Stimulated activated CD8-positive, alpha-beta memory T cell treated with anti-CD3 and anti-CD28 coated beads, Interleukin-7, amount 100 ng/mL, for 4 hours (primary cell): Measurements from ENCODE around the gene RORC.

Source experiments
- DNase-seq, 2 donors: peaks; one replicate each; pipeline ENCODE4 v3.0.0-alpha.2; 2020; ENCODE audit warnings: low read depth in 2 of 2

RORC gene

GRCh38 chr1:151849126-151849525, 17.5 kb upstream of the RORC start:
- no peak for DNase-seq

DNA sequence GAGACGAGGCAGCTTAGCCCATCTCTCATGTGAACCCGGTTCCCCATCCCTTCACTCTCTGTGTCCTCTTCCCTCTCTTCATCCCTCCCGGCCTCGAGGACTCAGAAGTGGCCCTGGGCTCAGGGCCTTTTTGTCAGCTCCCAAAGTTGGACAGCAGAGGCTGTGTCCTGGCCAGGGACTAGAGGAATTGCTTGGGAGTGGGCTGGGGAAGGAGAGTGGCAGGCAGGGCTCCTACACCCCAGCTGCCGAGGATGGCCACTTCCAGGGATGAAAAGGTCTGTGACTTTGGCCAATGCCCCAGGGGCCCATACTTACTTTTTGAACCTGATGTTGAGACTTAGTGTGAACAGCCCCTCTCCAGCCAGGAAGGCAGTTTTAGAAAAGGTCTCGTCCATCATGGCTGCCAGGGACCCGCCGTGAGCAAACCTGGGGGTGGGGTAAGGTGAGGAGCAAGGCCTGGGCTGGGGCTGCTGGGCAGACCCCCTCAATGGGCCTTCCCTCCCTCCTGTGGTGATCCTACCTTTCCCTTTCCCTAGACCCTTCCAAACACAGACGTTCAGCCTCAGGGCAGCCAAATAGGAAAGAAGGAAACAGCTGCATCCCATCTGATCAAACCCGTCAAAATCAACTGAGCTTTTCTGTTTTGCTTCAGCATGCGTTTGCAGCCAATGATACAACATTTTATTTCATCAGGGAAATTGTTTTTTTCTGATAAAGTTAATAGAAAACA, 16.4 kb upstream of the RORC start:
- no peak for DNase-seq

GRCh38 chr1:151846686-151847237, 15.2 kb upstream of the RORC start:
- no peak for DNase-seq

DNA sequence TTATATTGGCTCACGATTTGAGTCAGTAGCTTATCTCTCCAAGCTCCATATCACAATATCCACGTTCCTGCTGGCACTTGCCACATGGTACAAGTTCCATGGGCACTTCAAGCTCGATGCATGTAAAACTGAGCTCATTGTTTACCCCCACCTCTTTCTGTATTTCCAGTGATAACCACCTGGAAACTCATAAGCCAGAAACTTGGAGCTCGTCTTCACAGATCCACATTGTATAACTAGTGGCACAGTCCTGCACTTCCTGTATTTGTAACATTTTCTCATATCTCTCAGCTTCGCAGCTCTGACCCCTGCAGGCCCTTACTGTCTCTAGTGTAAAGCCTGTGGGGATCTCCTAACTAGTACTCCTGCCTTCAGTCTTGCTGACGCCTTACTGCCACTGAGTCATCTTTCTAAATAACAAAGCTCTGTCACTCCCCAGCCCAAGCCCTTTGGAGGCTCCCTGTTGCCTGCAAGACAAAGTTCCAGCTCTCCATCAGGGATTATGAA, 14.5 kb upstream of the RORC start:
- no peak for DNase-seq

GRCh38 chr1:151843398-151843797, 11.8 kb upstream of the RORC start:
- no peak for DNase-seq

GRCh38 chr1:151841141-151841540, 9.5 kb upstream of the RORC start:
- DNase-seq: no peak

DNA sequence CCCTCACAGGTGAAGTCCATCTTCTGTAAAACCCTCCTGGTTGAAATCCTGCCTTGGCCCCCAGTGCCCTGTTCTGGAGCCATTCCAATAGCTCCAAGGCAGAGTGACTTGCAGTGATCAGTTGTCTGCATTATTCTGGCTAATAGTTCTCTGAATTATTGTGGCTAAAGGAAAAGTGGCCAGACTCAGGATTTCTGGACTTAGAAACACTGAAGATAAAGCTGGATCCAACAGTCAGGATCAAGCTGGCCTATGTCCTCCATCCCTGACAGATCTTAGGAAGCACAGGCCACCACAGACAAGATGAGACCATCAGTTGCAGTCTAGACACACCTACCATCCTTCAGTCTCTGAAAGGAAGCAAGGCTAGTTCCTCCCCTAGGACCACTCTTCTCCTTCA, 8.8 kb upstream of the RORC start:
- DNase-seq: no peak

DNA sequence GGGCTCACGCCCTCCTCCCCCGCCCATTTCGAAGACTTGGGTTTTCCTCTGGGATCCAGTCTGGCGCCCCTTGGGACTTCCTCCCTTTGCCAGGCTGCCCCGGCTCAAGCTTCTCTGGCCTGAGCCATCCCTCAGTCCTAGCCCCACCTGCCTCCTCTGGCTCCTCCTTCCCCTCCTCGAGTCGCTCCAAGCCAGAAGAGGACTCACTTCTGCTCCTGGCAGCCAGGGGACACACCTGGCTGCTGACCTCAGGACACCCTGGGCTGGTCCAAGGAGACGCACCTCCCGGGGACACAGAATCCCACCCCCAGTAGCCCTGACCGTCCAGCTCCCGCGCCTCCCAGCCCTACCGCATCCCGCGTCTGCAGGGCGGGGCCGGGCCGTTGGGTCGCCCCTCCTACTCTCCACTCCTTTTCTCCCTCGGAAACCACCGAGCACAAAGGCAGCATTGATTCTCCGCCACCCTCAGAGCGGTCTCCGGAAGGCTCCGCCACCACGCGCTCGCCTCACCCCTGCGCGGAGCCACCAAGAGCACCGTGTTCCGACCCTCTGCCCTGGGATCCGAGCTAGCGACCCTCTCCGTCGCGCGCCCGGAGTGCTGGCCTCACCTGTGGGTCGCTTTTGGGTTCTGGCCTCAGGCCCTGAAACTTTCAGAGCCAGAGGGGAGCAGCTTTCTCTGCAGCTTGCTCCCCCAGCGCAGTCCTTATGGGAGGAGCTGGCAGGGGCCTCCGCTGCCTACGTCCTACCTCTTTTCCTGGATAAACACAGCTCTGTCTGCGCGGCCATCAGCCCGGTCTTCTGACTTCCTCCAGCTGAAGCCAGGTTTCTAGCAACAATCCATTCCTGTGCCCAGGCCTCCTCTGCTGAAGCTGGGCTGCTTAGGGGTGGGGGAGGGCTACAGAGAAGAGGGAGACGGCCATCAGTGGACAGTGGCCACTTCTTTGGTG, 8.1 kb upstream of the RORC start, which contains the start of gene C2CD4D:
TSS of gene C2CD4D (minus strand) at position 364 of the 947 bp plus-strand sequence. CDS start 831 bp downstream, outside the sequence.
- peak; percentile 41 to 60 for DNase-seq

GRCh38 chr1:151839082-151839412, 7.4 kb upstream of the RORC start:
- no peak for DNase-seq

DNA sequence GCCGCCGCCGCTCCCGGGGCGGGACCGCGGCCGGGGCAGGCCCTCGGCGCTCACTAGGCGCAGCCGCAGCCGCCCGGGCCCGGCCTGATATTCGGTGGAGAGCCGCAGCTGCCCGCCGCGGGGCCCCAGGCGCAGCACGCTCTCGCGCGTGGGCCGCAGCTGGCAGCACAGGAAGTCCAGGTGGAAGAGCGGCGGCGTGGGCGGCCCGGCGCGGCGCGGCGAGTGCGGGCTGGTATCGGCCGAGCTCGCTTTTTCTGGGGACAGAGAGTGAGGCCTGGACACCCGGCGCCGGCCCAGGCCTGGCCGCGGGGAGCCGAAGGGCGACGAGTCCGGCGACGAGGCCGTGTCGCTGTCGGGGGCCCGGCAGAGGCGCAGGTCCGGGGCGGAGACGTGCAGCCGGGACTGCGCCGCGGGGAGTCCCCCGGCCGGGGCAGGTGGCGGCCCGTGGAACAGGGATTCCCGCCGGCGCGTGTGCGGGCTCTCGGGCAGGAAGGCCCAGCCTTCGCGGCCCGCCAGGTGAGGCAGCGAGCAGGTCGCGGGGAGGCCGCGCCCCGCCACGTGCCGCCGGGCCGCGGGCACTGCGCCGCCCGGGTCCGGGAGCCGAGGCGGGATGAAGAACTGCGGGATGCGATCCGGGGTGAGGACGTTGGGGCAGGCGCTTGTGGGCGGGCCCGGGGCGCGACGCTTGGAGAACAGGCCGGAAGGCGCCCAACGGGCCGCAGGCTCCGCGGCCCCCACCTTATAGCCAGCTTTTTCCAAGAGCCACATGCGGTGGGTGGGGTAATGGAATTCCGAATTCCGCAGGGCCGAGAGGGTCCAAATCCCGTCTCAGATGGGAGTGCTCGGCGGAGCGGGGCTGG, 6.8 kb upstream of the RORC start:
- peak in 1 of 2 donors; percentile 42 for DNase-seq

DNA sequence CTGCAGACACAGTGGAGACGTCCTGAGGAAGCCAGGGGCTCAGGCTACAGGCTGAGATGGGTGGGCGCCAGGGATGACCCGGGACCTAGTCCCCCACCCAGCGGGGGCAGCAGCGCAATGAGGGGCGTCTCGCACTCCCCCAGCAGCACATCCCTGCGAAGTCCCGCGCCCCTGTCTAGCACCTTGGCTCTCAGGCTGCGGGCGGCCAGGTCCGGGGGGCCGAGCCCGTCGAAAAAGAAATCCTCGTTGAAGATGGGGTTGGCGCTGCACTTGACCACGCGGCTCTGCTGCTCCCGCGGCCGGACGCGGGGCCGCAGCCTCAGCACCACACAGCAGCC, 6.3 kb upstream of the RORC start:
- DNase-seq: no peak

DNA sequence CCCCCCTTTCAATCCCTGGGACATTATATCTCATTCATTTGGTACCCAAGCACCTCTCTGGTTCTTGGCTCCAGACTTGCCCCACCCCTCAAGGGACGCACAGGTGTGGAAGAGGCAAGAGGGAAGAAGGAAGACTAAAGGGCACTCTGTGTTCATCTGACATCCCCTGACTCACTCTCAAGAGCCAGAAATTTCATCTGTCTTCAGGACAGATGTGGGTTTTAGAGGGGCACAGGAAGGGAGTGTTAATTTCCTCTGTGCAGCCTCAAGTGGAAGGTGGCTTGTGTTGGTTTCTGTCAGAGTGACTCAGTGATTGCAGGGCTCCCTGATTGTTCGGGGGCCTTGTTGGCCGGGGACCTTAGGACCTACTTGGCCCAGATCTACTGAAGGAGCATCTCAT, 5.6 kb upstream of the RORC start:
- no peak for DNase-seq

- DNase-seq: no peak
These were observed 4.0 kb upstream of the RORC start for GRCh38 chr1:151835596-151835995.

DNA sequence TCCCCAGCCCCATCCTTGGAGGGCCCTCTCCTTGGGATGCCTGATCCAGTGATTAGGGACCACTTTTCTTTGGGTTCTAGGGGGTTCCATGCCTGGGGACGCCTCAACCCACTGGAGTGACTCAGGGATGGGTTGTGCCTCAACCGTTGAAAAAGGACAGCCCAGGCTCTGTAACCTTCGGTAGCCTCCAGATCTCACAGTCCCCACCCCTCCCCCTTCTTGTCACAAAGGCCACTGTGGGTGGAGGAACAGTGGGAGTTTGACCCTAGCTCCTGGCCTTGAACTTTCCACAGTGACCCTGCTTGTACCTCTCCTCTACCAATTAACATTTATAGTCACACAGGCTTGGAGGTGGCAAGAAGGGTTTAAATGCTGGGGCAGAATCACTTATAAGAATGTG, 2.6 kb upstream of the RORC start:
- no peak for DNase-seq

DNA sequence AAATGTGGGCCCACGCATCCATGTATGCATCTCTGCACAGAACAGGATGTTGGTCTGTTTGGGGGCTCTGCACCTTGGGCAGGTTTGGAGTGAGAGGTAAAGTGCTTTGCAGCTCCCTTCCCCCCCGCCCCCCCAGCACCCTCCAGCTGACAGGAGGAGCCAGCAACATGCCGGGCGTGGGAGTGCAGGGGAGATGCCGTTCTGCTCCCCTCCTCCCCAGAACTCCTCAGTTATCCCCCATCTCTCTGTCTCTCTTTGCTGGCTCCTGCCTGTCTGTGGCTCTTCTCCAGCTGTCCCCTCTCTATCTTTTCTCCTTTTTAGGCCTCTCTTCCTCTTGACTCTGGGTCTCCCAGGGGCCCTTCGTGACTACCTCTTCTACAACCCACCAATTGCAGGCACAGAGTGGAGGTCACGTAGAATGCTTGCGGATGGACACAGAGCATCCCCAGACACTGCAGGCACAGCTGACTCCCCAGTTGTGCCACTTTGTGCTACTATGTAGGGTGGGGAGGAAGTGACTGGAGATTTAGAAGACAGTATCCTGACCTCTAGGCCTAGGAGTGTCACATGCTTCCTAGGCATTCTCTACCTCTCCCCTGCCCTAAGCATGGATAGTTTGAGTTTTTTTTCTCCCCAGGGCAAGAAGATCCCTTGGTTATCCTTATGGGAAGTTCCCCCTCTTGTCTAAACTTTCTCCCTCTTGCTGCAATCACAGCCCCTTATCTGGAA, 1.7 kb upstream of the RORC start:
- no peak for DNase-seq

GRCh38 chr1:151832318-151832980, 847 bp upstream of the RORC start:
- DNase-seq: no peak

DNA sequence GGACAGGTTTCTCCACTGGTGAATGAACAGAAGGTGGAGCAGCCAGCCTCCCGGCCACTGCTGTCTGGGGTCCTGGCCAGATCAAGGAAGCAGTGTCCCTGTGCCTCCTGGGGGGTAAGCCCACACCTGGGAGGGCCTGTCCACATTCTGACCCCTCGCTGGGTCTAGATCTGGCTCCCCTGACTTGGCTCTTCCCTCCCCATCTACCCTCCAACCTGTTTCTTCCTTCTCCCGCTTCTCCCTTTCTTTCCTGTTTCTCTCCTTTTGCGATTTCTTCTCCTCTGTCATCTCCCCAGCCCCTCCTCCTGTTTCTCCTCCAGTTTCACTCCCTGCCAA, 378 bp downstream of the RORC start:
- no peak for DNase-seq

GRCh38 chr1:151830055-151830454, 1.5 kb downstream of the RORC start:
- DNase-seq: no peak

GRCh38 chr1:151829352-151830046, 2.1 kb downstream of the RORC start:
- no peak for DNase-seq

DNA sequence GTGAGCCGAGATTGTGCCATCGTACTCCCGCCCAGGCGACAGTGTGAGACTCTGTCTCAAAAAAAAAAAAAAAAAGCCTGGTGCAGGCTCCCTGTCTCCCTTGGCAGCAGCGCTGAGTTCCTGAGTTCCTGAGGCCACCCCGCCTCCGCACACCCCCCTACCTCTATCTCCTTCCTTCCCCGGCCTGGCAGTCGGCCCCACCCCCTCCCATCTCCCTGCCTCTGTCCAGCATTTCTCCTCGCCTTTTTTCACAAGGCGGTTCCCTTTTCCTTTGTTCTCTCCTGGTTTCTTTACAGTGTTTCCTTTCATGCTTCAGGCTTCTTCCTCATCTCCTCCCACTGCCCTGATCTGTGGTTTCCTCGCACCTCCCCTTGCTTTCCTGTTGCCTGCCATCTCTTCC, 2.7 kb downstream of the RORC start:
- no peak for DNase-seq
